HG03565 (cell line): ENCODE measurements around the gene TMCO6.
"Not testable (repeated sequence)": the region's sequence is repeated elsewhere in the genome, so short reads cannot be mapped to it uniquely, and the experiment has no call there.

ENCODE experiments used
- ATAC-seq: cut with Tn5 transposase; IDR thresholded peaks from one replicate; pipeline ENCODE4 v1.9.1; 2021; ENCODE audit warnings: mild to moderate bottlenecking, moderate library complexity; ENCODE audit not compliant: unreplicated experiment

Gene TMCO6

GRCh38 chr5:140639148-140639981, at the start of gene TMCO6:
TSS of gene TMCO6 (plus strand) at chr5:140639451. CDS start at chr5:140639528, 77 bp downstream.
- peak; percentile 62 for ATAC-seq

GRCh38 chr5:140590861-140591260, 48.4 kb upstream of the TMCO6 start:
- ATAC-seq, result no peak

GRCh38 chr5:140591747-140592372, 47.4 kb upstream of the TMCO6 start:
- ATAC-seq, result no peak

GRCh38 chr5:140593070-140593469, 46.2 kb upstream of the TMCO6 start:
- not testable (repeated sequence) for ATAC-seq

GRCh38 chr5:140594169-140594568, 45.1 kb upstream of the TMCO6 start:
- no peak for ATAC-seq

- no peak for ATAC-seq
Observed at GRCh38 chr5:140595538-140596300, 43.5 kb upstream of the TMCO6 start.

GRCh38 chr5:140596321-140596741, 42.9 kb upstream of the TMCO6 start:
- no peak for ATAC-seq

GRCh38 chr5:140598836-140599235, 40.4 kb upstream of the TMCO6 start:
- ATAC-seq, result no peak

- ATAC-seq, result no peak
Observed at GRCh38 chr5:140600096-140600495, 39.2 kb upstream of the TMCO6 start.

GRCh38 chr5:140602147-140602546, 37.1 kb upstream of the TMCO6 start:
- ATAC-seq, result no peak

- ATAC-seq, result not testable (repeated sequence)
Observed at GRCh38 chr5:140603446-140603698, 35.9 kb upstream of the TMCO6 start.

GRCh38 chr5:140603734-140604133, 35.5 kb upstream of the TMCO6 start:
- no peak for ATAC-seq

GRCh38 chr5:140605879-140606278, 33.4 kb upstream of the TMCO6 start:
- no peak for ATAC-seq

GRCh38 chr5:140607031-140607430, 32.2 kb upstream of the TMCO6 start:
- no peak for ATAC-seq

GRCh38 chr5:140608722-140609121, 30.5 kb upstream of the TMCO6 start:
- no peak for ATAC-seq

- no peak for ATAC-seq
Observed at GRCh38 chr5:140609126-140609525, 30.1 kb upstream of the TMCO6 start.

- ATAC-seq, result no peak
Observed at GRCh38 chr5:140611020-140611521, 28.2 kb upstream of the TMCO6 start.

GRCh38 chr5:140622301-140622700, 16.9 kb upstream of the TMCO6 start:
- no peak for ATAC-seq

- ATAC-seq, result not testable (repeated sequence)
Observed at GRCh38 chr5:140623061-140623460, 16.2 kb upstream of the TMCO6 start.

- ATAC-seq, result not testable (repeated sequence)
Observed at GRCh38 chr5:140624886-140625285, 14.4 kb upstream of the TMCO6 start.

- no peak for ATAC-seq
Observed at GRCh38 chr5:140627972-140628371, 11.3 kb upstream of the TMCO6 start.

GRCh38 chr5:140628711-140629110, 10.5 kb upstream of the TMCO6 start:
- ATAC-seq, result no peak
